M059J (cell line): ENCODE results near the gene WDR35. TPM values are rescaled to one million over a fixed set of nuclear protein-coding genes. Genes with fewer than 3 reads are reported as not detected.
"Not testable (repeated sequence)": the region's sequence is repeated elsewhere in the genome, so short reads cannot be mapped to it uniquely, and the experiment has no call there.

Experiments used
- DNase-seq: peaks from one replicate; pipeline ENCODE4 v3.0.0-alpha.2; 2012; ENCODE audit warnings: low read depth
- total RNA-seq: library from RNA; depleted of rRNA; stranded (reverse); fragments of >200 nt; shearing (Covaris generic); gene quantifications from 2 replicates; pipeline ENCODE4 v1.2.3, GENCODE V29; 2014

The WDR35 gene
- total RNA-seq, 1 experiment from 2014 or later, result 4.7 TPM

- DNase-seq, result no peak
Measured at GRCh38 chr2:19942199-19942598, 47.7 kb downstream of the WDR35 start.

- DNase-seq, result no peak
Measured at GRCh38 chr2:19937004-19937403, 52.9 kb downstream of the WDR35 start.

DNA sequence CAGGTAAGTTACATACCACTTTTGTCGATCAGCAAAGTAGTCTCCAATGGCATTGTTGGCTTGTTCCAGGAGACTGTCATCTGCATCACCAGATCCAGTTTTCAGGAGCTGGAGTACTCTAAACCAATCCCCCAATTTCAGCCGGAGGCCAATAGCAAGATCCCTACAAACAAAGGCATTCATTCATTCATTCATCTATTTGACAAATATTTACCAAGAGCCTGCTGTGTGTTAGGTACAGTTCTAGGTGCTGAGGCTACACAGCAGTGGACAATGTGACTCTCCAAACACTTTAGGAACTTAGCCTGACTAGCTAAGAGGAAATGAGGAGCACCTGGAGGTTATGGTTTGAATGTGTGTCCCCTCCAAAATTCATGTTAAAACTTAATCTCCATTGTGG lies 53.7 kb downstream of the WDR35 start:
- no peak for DNase-seq

- DNase-seq, result peak; percentile 75
Measured at GRCh38 chr2:19933351-19933981, 56.4 kb downstream of the WDR35 start.

GRCh38 chr2:19932928-19933327 lies 57.0 kb downstream of the WDR35 start:
- DNase-seq, result no peak

DNA sequence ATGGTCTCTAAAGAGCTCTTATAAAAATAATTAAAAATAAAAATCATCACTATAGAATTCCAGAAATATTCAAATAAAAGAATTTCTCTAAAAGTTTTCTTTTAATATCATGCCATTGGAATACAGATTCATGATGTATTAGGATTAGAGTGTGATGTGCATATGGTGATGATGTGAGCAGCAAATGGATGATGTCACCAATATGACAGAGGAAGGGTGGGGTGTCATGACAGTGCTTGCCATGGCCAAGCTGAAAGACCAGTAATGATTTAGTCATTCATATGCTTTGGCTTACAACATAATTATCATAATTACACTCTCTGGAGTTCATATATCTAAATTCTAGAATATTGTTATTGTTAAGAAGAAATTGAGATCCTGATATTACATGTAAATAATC lies 60.7 kb downstream of the WDR35 start:
- no peak for DNase-seq

DNA sequence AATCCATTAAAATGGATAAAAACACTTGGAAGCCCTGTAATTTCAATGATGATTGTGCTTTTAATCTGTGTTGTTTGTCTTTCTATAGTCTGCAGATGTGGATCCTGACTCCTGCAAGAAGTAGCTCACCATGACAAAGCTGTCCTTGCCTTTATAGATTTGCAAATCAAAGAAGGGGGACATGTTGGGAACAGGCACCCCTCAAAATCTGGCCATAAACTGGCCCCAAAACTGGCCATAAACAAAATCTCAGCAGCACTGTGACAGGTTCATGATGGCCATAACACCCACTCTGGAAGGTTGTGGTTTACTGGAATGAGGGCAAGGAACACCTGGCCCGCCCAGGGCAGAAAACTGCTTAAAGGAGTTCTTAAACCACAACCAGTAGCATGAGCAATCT lies 62.1 kb downstream of the WDR35 start:
- DNase-seq, result not testable (repeated sequence)

- not testable (repeated sequence) for DNase-seq
Measured at GRCh38 chr2:19924526-19924925, 65.4 kb downstream of the WDR35 start.

- DNase-seq, result not testable (repeated sequence)
Measured at GRCh38 chr2:19922188-19922587, 67.7 kb downstream of the WDR35 start.

- DNase-seq, result no peak
Measured at GRCh38 chr2:19916385-19916950, 73.4 kb downstream of the WDR35 start.

DNA sequence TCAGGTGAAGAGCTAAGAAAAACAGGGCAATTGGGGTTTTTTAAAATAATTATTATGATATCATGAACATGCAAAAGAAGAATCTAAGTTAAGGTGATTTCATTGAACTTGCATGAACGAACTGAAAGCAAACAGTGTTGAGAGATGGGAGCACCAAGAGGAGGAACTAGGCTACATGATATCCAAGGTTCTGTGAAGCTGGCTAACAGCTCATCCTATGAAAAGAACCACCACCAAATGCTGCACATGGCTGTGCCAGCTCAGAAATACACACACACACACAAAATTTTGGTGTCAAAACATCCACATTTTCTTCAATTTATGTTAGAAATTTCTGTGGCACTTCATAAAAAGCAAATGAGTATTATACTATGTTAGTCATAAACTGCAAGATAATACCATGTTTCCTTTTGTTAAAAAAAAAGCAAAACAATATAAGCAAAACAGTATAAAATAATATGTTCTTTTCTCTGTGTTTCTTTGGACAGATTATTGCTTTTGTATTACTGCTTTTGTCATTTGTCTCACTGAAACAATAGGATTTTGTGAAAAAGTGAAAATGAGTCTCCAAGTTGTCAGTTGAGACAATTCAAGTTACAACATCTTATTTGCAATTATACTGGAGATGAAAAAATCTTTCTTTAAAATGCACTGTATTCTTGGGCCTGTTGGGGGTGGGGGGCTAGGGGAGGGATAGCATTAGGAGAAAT lies 75.5 kb downstream of the WDR35 start:
- DNase-seq, result no peak

DNA sequence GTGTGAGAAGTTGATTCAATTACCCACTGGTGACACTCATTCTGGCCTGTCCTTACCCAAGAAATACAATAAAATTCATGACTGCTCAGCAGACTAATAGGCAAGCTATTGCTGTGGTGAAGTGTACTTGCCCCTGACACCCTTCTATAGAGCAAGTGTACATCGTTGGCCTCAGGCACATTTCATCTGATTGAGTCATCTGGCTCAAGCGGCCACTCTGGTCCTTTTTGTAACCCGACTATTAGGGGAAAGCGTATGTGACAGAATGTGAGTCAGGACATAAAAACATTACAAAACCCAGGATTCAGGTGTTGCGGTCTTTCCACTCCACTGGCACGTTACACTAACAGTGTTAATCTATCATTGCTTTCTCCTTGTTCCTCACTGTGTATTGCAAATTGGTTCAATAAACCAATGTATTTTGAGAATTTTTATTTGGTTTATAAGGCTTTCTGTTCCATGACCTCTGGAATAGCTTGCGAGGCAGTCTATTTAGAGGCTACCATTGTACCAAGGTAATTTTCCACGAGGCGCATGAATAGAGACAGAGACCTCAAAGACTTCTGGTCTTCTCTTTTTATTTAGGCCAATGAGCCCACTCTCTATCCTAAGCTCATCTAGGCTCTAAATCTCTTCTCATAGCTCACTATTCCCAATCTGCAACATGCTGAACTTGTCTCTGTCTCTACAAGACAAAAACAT lies 77.9 kb downstream of the WDR35 start:
- DNase-seq, result peak; percentile 99

DNA sequence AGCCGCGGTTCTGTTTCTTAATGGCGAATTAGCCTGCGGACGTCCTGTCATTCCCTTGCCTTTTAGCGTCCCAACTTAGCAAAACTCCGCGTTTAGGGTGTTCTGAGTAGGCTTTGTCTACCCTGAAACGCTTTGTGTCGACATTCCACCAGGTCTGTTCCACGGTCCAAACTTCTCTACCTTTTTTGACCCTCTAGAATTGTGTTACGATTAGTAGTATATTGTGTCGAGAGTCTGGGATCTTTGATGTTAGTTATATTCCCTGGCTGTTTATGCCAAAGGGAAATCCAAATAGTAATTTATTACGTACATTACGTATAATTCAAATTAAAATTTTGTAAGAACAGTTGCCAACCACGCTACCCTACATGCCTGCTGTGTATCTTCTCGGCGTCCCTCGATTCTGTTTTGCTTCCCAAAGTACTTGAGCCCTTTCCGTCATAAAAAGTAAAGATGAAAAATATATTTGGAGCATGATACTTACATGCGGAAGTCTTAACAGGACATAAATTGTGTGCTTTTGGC lies 87.6 kb downstream of the WDR35 start:
- no peak for DNase-seq

- peak; percentile 92 for DNase-seq
Measured at GRCh38 chr2:19901442-19902215, 88.3 kb downstream of the WDR35 start, which contains the start of gene TTC32. TTC32 (minus strand) TSS chr2:19901983; CDS start chr2:19901854, 129 bp downstream.

GRCh38 chr2:19900931-19901441 lies 88.9 kb downstream of the WDR35 start:
- DNase-seq, result peak; percentile 24

GRCh38 chr2:19899985-19900930 lies 89.6 kb downstream of the WDR35 start:
- DNase-seq, result peak; percentile 28

- no peak for DNase-seq
Measured at GRCh38 chr2:19898592-19899329, 91.1 kb downstream of the WDR35 start.

GRCh38 chr2:19897623-19898245 lies 92.2 kb downstream of the WDR35 start:
- no peak for DNase-seq

DNA sequence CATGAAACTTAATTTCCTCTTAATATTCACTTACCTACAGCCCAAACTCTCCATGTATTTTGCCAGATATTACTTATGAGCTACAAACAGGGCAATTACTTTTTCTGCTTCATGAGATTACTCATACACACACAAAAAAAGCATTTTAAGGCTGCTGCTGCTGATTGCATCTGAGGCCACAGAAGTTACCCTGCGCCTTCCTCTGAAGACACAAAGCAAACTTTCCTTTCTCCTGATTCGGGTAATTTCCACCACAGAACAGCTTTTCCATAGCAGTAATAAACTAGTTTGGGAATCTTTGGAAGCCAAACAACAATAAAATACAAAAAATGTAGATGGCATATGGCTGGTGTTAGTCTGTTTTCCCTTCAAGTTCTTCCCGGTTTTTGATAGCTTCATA lies 94.4 kb downstream of the WDR35 start:
- DNase-seq, result no peak
